GM18505 (cell line): ENCODE measurements around the gene PANX3.
"Not testable (repeated sequence)": the region's sequence is repeated elsewhere in the genome, so short reads cannot be mapped to it uniquely, and the experiment has no call there.

Source experiments
- ATAC-seq: cut with Tn5 transposase; IDR thresholded peaks from one replicate; pipeline ENCODE4 v1.9.1; 2021; ENCODE audit not compliant: unreplicated experiment
- POLR2A ChIP-seq: IDR thresholded peaks from 4 replicates; pipeline ENCODE4 v1.6.1; 2011; ENCODE audit warnings: borderline replicate concordance; ENCODE audit not compliant: insufficient read depth, insufficient read length; ENCODE audit errors: extremely low read depth

Gene PANX3

DNA sequence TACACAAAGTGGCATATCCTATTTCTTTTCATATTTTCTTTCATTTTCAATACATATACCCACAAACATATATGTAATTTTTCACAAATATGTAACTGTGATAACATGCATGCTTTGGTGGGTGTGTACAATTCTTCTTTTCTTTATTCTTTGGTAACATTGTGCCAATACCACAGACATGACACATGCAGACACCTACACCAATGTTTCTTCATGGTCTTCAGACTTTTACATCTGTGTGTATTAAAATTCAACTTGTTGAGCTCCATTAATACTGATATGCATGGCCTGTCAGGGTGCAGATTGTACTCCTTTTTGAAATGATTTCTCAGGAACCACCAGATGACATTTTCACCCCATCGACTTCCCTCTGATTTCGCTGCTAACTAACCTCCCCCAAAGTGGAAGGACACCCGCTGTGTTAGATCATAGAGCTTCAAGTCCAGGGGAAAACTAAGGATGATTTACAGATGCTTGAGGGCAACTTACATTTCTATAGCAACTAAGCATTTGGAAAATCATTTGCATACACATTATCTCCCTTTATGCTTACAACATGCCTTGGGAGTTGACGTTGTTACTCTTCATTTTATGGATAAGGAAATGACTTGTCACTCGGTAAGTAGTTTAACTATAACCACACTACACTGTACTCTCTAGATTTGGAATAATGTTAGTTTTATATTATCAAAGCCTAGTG, 10.5 kb upstream of the PANX3 start:
- no peak for ATAC-seq
- TF ChIP-seq POLR2A: no peak

DNA sequence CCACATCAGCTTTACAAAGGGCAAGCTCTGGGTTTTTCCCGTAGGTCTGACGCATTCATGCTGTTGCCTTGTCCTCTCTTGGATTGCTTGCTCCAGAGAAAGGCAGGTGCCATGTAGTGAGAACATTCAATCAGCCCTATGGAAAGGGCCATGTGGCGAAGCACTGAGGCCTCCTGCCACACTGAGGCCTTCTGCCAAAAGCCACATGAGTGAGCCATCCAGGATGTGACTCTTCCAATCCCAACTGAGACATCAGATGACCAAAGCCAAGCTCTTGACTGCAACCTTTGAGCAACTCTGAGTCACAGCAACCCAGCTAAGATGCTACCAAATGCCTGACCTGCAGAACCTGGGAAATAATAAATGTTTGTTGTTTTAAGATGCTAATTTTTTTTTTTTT, 9.0 kb upstream of the PANX3 start:
- no peak for ATAC-seq
- no peak for TF ChIP-seq POLR2A

DNA sequence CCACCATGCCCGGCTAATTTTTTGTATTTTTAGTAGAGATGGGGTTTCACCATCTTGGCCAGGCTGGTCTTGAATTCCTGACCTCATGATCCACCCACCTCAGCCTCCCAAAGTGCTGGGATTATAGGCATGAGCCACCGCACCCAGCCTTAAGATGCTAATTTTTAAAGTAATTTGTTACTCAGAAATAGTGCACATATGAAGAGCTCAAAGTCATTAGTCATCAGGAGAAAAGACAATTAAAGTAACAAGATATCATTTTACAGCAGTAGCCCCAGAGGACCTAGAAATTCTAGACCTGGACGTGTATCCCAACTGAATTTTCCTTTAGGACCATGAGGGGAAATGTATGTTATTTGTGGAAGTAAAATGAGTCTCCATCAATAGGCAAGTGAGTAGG, 8.5 kb upstream of the PANX3 start:
- ATAC-seq: not testable (repeated sequence)

DNA sequence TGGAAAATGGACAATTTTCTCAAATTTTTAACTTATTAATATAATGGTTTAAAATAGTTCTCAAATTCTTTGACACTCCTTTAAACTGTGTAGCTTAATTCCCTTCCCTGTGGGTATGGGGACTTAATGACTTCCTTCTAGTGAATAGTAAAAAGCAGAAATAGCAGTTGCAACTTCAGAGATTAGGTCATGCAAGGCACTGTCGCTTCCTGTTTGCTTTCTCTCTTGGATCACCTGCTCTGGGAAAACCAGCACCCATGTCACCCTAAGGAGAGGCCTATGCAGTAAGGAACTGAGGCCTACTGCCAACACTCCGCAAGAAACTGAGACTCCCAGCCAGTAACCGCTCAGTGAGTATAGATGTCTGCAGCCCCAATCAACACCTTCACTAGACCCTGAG, 5.5 kb upstream of the PANX3 start:
- no peak for ATAC-seq
- TF ChIP-seq POLR2A: no peak

- no peak for TF ChIP-seq POLR2A
- no peak for ATAC-seq
Measured at GRCh38 chr11:124608147-124608546, 3.1 kb upstream of the PANX3 start.

- ATAC-seq: no peak
- no peak for TF ChIP-seq POLR2A
Measured at GRCh38 chr11:124610295-124610694, 933 bp upstream of the PANX3 start.

GRCh38 chr11:124612045-124612444, 817 bp downstream of the PANX3 start:
- ATAC-seq: no peak
- TF ChIP-seq POLR2A: no peak

GRCh38 chr11:124612567-124613246, 1.5 kb downstream of the PANX3 start:
- no peak for ATAC-seq
- TF ChIP-seq POLR2A: no peak

GRCh38 chr11:124618863-124619262, 7.6 kb downstream of the PANX3 start:
- no peak for ATAC-seq
- no peak for TF ChIP-seq POLR2A

DNA sequence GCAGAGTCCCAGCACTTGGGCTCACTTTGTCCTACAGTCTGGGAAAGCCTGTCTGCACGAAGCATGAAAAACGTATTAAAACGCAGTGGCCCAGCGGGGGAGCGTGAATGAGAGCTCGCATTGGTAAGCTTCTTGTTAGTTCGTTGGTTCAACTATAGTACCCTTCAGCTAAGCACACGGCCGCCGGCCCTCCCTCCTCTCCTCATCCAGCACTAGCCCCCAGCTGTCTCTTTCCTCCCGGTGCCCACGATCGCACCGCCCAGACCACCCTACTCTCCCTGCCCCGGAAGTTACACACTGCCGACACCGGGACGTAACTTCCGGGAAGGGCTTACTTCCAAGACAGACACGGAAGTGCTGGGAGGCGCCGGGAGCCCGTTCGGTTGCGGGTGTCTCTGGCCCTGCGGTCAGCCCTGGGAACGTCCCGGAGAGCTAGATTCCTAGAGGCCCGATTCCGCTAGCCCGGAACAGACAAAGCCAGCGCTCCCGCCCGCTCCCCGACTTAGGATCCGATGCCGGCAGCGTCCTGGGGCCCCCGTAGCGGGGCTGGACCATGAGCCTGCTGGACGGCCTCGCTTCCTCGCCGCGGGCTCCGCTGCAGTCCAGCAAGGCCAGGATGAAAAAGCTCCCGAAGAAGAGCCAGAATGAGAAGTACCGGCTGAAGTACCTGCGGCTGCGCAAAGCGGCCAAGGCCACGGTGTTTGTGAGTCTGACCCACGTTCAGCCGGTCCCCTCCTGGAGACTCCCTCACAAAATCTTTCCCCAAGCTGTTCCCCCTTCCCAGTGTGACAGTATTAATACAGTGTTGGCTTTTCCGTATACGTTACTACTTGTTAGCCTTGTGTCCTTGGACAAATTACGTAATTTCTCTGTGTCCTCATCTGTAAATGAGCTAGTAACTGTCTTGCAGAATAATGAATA, 11.6 kb downstream of the PANX3 start, which contains the start of gene TBRG1:
TSS of gene TBRG1 (plus strand) at position 334 of the 921 bp plus-strand sequence. CDS start at position 554, 220 bp downstream.
- peak; percentile 96 for ATAC-seq

DNA sequence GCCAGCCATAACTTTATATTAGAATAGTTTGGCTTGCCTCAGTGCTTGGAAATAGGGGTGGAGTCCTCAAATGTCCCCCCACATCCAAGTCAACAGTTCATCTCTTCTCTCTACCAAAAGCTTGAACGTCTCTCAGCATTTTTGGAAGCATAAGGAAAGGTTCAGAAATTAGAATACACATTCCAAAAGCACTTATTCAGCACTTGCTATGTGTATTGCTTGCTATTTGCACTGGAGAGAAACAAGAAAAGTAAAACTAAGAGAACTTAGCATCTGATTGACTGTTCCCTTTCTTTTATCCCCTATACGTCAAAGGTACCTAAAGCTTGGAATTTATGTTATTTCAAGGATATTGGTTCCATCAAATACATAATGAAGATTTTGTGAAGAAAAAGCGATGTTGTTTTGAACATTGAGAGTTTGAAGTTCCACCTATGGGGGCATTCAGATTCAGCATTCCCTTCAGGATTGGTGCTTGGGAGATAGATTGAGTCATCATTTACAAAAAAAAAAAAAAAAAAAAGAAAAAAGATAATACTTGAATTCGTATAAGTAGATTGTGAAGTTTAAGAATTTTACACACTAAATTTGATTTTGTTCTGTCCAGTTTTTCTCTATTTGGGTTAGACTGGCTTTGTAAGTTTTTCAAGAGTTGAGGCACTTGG, 12.8 kb downstream of the PANX3 start:
- no peak for TF ChIP-seq POLR2A
- ATAC-seq: no peak

More for the DNA sequence above, 11.6 kb downstream of the PANX3 start, which contains the start of gene TBRG1:
- peak; percentile 98 for TF ChIP-seq POLR2A

GRCh38 chr11:124625504-124626168, 14.4 kb downstream of the PANX3 start:
- TF ChIP-seq POLR2A: no peak
- no peak for ATAC-seq
